HG03108 (cell line): ENCODE data around the gene LILRB3.
"Not testable (repeated sequence)": the region's sequence is repeated elsewhere in the genome, so short reads cannot be mapped to it uniquely, and the experiment has no call there.

Experiments used
- ATAC-seq: cut with Tn5 transposase; IDR thresholded peaks from one replicate; pipeline ENCODE4 v1.9.1; 2021; ENCODE audit warnings: moderate library complexity; ENCODE audit not compliant: unreplicated experiment

LILRB3 gene

GRCh38 chr19:54211235-54211634, 11.6 kb downstream of the LILRB3 start:
- no peak for ATAC-seq

GRCh38 chr19:54209811-54210494, 12.9 kb downstream of the LILRB3 start:
- no peak for ATAC-seq

- ATAC-seq: no peak
Measured at GRCh38 chr19:54209058-54209810, 13.6 kb downstream of the LILRB3 start.

GRCh38 chr19:54208784-54209057, 14.1 kb downstream of the LILRB3 start:
- ATAC-seq: no peak

GRCh38 chr19:54207983-54208783, 14.6 kb downstream of the LILRB3 start:
- peak; percentile 36 for ATAC-seq

GRCh38 chr19:54207676-54207982, 15.2 kb downstream of the LILRB3 start:
- ATAC-seq: no peak

- not testable (repeated sequence) for ATAC-seq
Measured at GRCh38 chr19:54207193-54207592, 15.6 kb downstream of the LILRB3 start.

- ATAC-seq: no peak
Measured at GRCh38 chr19:54206831-54207177, 16.0 kb downstream of the LILRB3 start.

- no peak for ATAC-seq
Measured at GRCh38 chr19:54206030-54206830, 16.6 kb downstream of the LILRB3 start.

- no peak for ATAC-seq
Measured at GRCh38 chr19:54204767-54205468, 17.9 kb downstream of the LILRB3 start.

- no peak for ATAC-seq
Measured at GRCh38 chr19:54203151-54203611, 19.6 kb downstream of the LILRB3 start.

GRCh38 chr19:54201980-54202379, 20.8 kb downstream of the LILRB3 start:
- ATAC-seq: no peak

GRCh38 chr19:54201172-54201701, 21.6 kb downstream of the LILRB3 start:
- ATAC-seq: no peak

- no peak for ATAC-seq
Measured at GRCh38 chr19:54199401-54199800, 23.4 kb downstream of the LILRB3 start.

GRCh38 chr19:54197121-54197520, 25.7 kb downstream of the LILRB3 start:
- no peak for ATAC-seq

- ATAC-seq: no peak
Measured at GRCh38 chr19:54196536-54196935, 26.3 kb downstream of the LILRB3 start.

GRCh38 chr19:54194463-54194862, 28.3 kb downstream of the LILRB3 start:
- ATAC-seq: not testable (repeated sequence)

- no peak for ATAC-seq
Measured at GRCh38 chr19:54193011-54193410, 29.8 kb downstream of the LILRB3 start.

GRCh38 chr19:54191811-54192453, 30.9 kb downstream of the LILRB3 start:
- ATAC-seq: no peak
